GM18502 (cell line): ENCODE data around the gene VSTM4.

ENCODE experiments used
- ATAC-seq: cut with Tn5 transposase; IDR thresholded peaks from one replicate; pipeline ENCODE4 v1.9.1; 2021; ENCODE audit warnings: mild to moderate bottlenecking; ENCODE audit not compliant: unreplicated experiment, poor library complexity

The VSTM4 gene

DNA sequence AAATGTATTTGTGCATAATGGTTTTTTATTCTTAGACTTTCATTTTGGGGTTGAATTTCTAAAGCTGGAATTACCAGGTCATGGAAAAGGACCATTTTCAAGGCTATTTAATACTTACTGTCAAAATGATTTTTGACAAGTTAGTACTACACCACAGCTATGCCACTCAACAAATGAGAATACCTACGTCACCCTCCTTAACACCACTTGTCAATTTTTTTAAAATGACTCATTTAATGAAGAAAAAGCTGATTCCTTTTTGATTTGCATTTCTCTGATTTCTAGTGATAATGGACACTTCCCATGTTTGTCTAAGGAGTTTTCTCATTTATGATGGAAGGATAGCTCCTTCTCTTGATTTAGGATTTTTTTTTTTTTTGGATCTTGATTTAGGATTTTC is 63.3 kb downstream of the VSTM4 start:
- ATAC-seq, result no peak

DNA sequence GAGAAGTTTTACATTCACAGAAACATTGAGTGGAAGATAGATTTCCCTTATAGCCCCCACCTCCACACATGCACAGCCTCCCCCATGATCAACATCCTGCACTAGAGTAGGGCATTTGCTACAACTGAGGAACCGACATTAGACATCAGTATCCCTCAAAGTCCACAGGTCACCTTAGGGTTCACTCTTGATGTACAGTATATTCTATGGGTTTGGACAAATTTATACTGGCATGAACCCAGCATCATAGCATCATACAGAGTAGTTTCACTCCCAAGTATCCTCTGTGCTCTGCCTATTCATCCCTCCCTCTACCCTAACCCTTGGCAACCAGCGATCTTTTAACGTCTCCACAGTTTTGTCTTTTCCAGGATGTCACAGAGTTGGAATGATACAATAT is 64.4 kb downstream of the VSTM4 start:
- ATAC-seq, result no peak

DNA sequence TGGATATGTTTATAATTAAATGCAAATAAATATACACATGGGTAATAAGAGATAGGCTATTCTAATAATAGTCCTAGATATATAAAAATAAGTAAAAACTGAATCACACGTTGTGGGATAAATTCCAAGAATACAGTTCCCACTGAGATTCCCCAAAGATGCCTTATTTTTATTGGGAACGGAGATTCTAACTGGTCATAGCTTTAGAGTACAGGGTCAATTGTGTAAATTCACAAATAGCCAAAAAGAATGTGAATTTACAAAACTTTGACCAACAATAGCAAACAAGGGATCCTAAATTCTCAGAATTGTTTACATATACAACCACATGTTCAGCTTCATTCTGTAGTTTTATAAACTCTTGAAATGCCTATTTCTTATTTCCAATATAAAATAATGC is 65.0 kb downstream of the VSTM4 start:
- ATAC-seq, result no peak

DNA sequence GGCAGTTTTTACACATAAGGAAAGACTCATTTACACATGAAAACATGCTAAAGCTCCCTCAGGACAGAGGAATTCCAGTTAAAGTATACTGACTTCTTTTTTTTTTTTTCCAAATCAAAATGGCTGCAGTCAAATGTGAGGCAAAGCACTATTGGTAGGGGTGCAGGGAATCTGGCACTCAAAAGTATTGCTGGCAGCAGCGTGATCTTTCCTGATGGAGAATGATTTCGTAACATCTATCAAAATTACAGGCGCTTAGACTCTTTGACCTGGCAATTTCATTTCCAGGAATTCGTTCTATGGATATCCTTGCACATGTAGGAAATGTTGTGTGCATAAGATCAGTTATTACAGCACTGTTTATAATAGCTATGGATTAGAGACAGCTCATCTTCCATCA is 65.7 kb downstream of the VSTM4 start:
- no peak for ATAC-seq

DNA sequence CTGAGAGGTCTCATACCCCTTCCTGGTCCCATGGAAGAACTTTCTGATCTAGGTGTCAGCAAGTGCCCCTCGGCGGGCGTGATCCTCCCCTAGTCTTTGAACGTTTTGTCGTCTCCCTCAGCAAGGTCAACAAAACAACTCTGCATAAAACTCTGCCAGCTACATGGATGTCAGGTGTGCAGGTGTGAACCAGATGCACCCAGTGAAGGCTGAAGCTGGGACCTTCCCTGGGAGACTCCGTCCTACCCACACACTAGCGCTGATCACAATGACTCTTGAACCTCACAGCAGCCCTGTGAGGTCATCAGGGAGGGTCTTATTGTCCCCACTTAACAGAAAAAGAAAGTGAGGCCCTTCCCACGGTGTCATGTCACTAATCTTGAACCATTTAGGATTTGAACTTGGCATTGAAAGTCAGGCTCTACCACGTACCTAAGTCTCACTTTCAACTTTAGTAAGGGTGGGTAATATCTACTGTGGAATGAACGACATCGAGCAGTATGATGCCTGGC is 68.1 kb downstream of the VSTM4 start:
- ATAC-seq, result no peak

DNA sequence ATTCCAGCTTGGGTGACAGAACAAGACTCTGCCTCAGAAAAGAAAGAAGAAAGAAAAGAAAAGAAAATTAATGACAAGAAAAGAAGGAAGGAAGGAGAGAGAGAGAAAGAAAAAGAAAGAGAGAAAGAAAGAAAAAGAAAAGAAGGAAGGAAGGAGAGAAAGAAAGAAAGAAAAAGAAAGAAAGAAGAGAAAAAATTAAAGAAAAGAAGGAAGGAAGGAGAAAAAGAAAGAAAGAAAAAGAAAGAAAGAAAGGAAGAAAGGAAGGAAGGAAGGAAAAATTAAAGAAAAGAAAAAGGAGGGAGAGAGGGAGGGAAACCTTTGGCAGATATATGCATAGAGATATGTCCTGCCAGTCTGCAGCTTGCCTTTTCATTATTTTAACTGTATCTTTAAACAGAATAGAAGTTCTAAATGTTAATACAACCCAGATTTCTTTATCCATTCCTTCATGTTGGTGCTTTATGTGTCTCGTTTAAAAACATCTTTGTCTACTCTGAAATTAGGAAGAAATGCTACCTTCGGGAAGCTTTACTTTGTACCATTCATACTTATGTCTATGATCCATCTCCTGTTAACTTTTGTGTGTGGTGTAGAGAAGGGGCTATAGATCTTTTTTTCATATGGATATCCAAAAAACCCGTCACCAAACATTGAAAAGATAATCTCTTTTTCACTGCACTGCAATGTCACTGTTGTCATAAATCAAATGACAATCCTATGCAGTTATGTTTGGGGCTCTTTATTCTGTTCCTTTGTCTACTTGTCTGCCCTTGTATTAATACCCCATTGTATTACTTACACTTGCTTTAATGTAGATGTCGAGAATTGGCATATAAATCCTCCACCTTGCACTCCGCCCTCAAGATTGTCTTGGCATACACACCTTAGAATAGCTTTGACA is 70.8 kb downstream of the VSTM4 start:
- ATAC-seq, result no peak

DNA sequence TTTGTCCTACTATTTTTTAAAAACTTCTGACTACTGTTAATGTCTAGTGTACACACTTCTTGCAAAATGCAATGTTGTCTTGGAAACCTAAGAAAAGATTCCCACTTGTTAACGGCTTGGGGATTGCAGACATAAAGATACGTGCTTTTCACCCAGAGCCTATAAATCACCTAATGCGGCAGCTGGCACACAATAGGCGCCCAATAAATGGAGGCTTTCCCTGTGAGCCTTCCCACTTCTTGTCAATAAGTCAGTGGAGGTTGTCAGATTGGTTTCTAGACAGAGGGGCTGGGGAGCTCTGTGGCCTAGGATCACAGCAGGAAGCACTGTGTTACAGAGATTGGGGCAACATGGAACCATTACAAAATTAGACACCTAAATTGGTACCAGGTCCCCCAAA is 74.7 kb downstream of the VSTM4 start:
- ATAC-seq, result no peak

DNA sequence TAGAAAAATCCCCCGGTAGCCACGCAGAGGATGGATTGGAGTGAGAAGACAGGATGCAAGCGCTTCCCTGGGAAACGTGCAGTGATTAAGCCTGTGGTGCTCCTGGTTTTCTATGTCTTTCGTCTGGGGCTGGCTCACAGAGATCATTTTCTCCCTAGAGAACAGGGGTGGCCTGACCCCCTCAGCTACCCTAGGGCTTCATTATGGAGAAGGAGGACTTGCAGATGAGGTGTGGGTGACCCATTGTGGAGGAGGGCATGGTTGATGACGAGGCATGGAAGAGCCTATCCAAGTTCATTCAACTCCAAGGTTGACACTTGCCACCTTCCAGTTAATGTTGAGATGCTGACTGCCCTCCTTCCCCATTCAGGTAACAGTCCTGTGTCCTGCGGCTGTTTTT is 75.9 kb downstream of the VSTM4 start:
- no peak for ATAC-seq

DNA sequence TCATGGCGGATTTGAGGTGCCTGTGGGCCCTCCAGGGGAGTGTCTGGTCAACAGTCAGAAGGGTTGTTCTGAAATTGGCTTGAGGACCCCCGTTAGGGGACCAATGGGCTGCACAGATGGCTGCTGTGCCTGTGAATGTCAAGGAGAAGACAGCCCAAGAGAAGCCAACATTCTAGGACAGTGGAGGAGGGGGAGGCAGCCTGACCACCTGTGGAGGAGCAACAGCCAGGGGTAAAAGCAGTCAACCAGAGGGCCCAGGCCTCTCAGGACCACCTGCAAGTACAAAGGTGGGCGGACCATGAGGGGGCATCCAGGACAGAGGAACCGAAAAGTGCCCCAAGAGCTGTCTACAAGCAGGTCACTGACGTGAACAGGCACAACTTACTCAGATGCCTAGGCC is 76.6 kb downstream of the VSTM4 start:
- ATAC-seq, result no peak

DNA sequence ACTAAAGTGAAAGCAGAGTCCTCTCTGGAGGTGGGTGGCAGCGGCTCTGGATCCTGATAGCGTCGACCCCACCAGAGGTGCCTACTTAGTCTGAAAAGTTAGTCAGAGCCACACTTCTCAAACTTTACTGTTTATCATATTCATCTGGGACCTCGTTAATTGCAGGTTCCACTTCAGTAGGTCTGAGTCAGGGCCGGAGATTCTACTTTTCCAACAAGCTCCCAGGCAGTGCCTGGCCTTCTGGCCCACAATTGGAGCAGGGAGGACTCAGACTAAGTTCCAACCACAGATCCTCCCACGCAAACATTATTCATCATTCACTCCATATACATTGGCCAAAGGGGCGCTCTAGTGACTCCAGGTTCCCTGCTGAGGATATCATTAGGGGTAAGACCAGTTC is 78.1 kb downstream of the VSTM4 start:
- no peak for ATAC-seq

DNA sequence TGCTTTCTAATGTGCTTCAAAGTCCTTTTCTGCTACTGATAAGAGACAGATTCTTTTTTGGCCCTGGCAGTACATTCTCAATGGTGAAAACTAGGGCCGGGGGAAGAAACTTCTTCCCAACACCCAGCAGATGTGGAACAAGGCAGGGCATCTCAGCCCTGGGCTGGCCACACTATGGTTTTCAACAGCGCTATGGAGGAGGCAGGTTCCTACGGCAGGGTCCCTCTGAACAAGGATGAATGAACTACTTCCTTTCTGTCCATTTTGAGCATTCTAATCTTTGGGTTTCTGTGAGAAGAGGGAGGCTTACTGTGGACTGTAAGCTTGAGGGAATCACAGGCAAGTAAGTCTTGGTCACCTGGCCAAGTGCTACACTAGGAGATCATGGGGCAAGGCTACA is 78.7 kb downstream of the VSTM4 start:
- no peak for ATAC-seq

DNA sequence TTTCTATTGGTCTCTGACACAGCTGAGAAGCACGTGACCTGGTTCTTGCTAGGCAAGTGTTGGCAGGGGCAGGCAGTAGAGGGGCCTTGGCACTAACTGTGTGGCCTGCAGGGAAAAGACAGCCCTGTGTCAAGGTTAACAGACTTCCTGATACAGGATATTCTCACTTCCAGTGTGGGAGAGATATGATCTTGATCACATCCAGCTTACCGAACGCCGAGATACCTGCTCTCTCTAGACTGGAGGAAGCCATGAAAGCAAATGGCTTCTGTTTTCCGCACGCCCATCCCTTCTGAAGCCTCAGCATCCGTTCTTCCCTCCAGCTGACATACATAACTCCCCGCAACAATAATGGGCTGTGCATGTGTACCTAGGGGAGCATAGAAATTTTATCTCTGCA is 79.4 kb downstream of the VSTM4 start:
- no peak for ATAC-seq

DNA sequence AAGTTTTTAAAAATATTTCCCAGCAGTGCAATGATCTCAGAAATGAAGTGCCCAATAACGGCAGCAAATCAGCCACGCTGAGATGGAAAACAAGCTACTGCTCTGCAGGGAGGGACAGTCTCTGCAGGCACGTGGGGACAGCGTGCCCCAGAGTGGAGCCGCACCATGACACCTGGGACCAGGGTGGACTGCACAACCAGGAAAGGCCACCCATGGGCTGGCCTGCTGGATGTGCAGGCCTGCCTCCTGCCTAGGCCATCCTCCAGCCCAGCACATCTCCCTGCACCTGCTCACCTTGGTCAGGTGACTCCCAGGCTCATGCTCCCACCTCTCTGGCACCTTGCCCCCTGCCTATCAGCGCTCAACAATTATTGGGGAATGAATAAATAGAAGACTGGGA is 80.4 kb downstream of the VSTM4 start:
- ATAC-seq, result no peak

DNA sequence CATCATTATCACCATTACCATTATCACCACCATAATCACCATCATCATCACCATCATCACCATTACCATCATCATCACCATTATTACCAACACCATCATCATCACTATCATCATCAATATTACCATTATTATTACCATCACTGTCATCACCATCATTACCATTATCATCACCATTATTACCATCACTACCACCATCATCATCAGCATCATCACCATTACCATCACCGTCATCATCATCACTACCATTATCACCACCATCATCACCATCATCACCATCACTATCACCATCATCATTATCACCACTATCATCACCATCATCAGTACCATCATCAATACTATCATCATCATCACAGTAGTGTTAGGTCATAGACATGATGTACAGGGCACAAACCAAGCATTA is 81.4 kb downstream of the VSTM4 start:
- ATAC-seq, result no peak

DNA sequence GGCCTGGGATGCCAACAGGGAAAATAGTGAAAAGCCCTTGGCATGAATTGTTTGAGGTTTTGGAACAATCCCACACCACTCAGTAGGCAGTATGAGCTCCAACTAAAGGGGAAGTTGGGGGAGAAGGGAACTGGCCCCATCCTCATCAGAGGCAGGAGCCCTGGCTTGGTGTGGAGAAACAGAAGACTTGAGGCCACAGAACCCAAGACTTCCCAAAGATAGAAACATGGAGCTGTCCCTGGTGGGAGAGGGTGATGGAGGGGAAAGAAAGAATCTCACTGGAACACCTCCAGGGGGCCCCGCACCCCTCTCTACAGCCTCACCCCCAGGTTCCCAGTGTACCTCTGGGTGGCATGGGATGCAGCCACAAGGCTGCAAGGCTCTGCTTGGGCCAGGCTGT is 85.7 kb downstream of the VSTM4 start:
- ATAC-seq, result no peak

DNA sequence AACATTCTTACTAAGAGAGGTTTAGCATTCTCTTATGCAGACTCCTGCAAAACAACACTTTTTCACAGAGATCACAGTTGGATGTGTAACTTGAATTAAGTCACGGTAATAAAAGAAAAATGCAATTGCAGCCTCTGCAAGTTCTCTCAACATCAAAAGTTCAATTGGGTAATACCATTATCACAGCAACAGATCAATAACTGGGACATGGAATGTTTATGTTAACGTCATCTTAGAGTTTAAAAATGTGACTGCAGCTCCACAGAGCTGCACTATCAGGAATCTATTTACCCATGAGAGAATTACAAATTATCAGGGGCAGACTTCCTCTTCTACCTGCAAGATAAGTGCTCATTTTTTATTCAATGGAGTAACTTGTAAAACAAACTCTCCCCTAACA is 86.7 kb downstream of the VSTM4 start:
- no peak for ATAC-seq

DNA sequence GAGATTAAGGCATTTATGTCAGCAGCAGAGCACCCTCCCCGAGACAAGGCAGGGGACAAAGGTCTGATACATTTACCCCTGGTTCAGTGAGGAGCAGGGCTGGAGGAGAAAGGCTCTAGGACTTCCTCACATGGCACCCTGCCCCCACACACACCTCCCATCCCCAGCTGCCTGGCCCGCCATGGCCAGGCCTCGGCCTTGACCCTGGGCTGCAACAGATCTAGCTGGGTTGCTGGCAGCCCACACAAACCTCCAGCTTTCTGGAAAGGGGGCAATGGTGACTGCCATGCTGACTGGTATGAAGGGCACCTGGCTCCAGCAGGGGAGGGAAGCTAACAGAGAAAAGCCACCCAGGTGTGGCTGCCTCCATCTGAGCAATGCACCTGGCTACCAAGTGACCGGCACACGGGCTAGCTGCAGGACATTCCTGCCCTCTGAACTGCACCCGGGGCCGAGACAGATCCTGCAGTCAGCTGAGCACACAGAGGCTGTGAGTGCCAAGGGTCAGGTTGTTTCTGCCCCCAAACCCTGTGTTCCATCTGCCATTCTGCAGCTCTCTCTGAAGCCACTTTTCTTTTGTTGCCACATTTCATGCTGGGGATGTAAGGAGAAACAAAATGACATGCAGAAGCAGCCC is 89.9 kb downstream of the VSTM4 start:
- ATAC-seq, result no peak

DNA sequence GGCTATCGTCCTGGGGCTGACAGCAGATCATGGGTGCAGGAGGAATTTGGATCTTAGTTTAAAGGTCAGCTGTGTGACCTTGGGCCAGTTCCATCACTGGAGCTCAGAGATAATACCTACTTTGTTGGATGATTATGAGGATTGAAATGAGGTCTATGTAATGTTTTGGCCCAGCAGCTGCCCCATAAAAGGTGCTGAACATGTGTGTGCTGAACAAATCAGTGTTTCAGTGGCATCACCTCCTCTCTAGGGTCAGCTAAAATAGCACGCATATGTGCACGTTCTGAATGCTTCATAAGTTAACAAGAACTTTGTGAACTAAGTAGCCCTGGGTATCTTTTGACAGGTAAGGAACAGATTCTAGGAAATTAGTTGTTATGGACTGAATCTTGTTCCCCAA is 90.8 kb downstream of the VSTM4 start:
- no peak for ATAC-seq

DNA sequence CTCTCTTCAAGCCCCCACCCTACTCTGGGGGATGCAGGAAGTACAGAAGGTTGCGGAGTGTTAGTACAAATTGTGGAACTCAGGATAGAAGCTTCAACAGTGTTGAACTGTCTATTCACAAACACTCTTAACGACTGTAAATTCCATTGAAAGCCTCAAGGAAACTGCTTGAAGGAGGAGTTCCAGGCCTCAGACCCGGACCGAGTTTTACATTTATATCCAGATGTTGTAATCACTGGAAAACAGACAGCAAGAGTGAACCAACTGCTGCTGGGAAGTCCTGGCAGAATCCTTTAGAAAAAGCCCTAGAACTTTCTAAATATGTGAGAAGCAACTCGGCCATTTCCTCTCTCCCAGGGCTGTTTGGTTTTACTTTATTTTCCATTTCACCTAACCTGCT is 91.6 kb downstream of the VSTM4 start:
- ATAC-seq, result no peak

DNA sequence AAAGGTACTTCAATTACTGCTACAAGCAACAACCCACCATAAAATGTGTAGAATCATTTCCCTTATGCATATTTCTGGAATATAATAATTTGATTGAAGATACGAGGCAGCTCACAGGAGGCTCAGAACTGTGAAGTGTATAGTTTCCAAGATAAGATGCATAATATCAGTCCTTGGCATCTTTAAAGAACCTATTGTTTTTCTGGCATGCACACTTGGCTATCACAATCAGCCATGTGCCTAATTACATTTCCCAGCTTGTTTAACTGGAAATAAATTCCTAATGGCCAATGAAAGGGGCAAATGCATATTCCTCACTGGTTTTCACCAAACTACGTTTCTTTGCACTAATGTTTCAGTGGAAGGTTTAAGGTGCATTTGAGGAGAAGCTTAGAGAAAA is 92.3 kb downstream of the VSTM4 start:
- ATAC-seq, result no peak

DNA sequence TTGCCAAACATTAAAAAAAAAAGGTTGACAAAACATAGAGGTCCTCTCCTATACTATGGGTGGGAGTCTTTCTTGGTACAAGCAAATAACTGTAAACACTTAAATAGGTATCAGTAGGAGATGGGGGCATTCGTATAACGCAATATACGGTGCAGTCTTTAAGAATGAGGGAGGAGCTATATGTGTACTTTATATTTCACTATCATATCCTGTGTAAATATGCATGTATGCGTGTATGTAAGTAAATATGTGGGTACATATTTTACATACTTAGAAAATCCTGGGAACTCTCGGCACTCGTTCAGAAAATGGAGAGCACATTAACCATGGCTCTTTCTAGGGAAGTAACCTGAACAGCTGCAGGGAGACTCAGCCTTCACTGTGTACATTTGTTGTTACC is 93.6 kb downstream of the VSTM4 start:
- no peak for ATAC-seq

DNA sequence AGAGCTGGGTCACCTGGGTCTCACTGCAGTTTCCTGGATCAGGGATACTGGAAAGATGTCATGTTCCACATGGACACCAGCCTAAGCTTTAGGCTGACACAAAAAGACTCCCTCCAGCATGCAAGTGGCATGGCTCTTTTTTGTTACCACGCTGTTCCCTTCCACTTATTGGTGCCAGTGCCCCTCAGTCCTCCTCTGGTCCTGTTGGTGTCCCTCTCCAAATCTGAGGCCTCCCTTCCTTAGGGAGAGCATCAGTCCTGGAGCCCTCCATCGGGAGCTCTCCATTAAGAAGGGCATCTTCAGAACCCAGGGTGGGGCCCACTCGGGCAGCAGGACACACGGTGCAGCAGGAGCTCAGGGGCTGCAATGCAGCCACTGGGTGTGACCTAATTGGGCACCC is 99.6 kb downstream of the VSTM4 start:
- ATAC-seq, result no peak
